Keratinocyte (primary cell): ENCODE results near the gene RPS6KL1. TPM values are rescaled to one million over a fixed set of nuclear protein-coding genes. Genes with fewer than 3 reads are reported as not detected.

ENCODE experiments used
- DNase-seq: peaks from one replicate; pipeline ENCODE4 v3.0.0-alpha.2; 2011; ENCODE audit warnings: low read depth, missing footprints, low spot score
- FAIRE-seq: peaks from 2 replicates; lab custom pipeline; 2011; peaks lifted over from hg19 to GRCh38; lab: Jason Lieb, UNC
- H2AFZ ChIP-seq: 2 replicates; pipeline ENCODE4 v1.6.0; 2012; ENCODE audit warnings: low read length, control low read depth, inconsistent platforms; ENCODE audit not compliant: control insufficient read depth
- H3K27ac ChIP-seq: 2 replicates; pipeline ENCODE4 v1.5.1; 2011; ENCODE audit warnings: low read length; ENCODE audit not compliant: control insufficient read depth, insufficient read depth
- H3K27me3 ChIP-seq: 3 replicates; pipeline ENCODE4 v1.6.0; 2011; ENCODE audit warnings: low read length; ENCODE audit not compliant: control insufficient read depth, insufficient read depth; ENCODE audit errors: extremely low read depth
- H3K36me3 ChIP-seq, 2 experiments: 2 replicates in 1 of 2; 3 replicates in 1 of 2; pipeline ENCODE4 v1.5.1; 2011; ENCODE audit warnings: low read length in 2 of 2, mild to moderate bottlenecking in 1 of 2; ENCODE audit not compliant: control insufficient read depth in 2 of 2, insufficient read depth in 2 of 2; ENCODE audit errors: extremely low read depth in 1 of 2
- H3K4me1 ChIP-seq: 3 replicates; pipeline ENCODE4 v1.5.1; 2011; ENCODE audit warnings: low read length; ENCODE audit not compliant: control insufficient read depth, insufficient read depth; ENCODE audit errors: extremely low read depth
- H3K4me2 ChIP-seq: 3 replicates; pipeline ENCODE4 v1.6.0; 2011; ENCODE audit warnings: low read depth, low read length; ENCODE audit not compliant: control insufficient read depth, insufficient read depth; ENCODE audit errors: extremely low read depth
- H3K4me3 ChIP-seq, 3 experiments: fragments of 200-600 bp in 1 of 3; sonication (generic) in 1 of 3; 2 replicates in 2 of 3; 3 replicates in 1 of 3; pipeline ENCODE4 v1.5.1; 2011 to 2016; ENCODE audit warnings: low read length in 3 of 3, mild to moderate bottlenecking in 3 of 3, control low read depth in 2 of 3, inconsistent platforms in 1 of 3, low read depth in 1 of 3, mixed read lengths in 1 of 3, mixed run types in 1 of 3, moderate library complexity in 1 of 3; ENCODE audit not compliant: control insufficient read depth in 2 of 3, insufficient read depth in 2 of 3; ENCODE audit errors: extremely low read depth in 1 of 3
- H3K79me2 ChIP-seq: 2 replicates; pipeline ENCODE4 v1.6.0; 2012; ENCODE audit warnings: low read length; ENCODE audit not compliant: control insufficient read depth, insufficient read depth
- H3K9ac ChIP-seq: 3 replicates; pipeline ENCODE4 v1.6.0; 2011; ENCODE audit warnings: low read length; ENCODE audit not compliant: control insufficient read depth, insufficient read depth; ENCODE audit errors: extremely low read depth
- H3K9me1 ChIP-seq: 3 replicates; pipeline ENCODE4 v1.6.0; 2011; ENCODE audit warnings: low read length; ENCODE audit not compliant: control insufficient read depth, insufficient read depth; ENCODE audit errors: extremely low read depth
- H3K9me3 ChIP-seq: 2 replicates; pipeline ENCODE4 v1.5.1; 2012; ENCODE audit warnings: low read depth, low read length; ENCODE audit not compliant: control insufficient read depth
- H4K20me1 ChIP-seq: 3 replicates; pipeline ENCODE4 v1.6.0; 2011; ENCODE audit warnings: low read length; ENCODE audit not compliant: control insufficient read depth, insufficient read depth; ENCODE audit errors: extremely low read depth
- CTCF ChIP-seq, 3 experiments: IDR thresholded peaks in 1 of 3; conservative IDR thresholded peaks in 1 of 3; optimal IDR thresholded peaks in 1 of 3; 2 replicates in 2 of 3; 3 replicates in 1 of 3; pipeline versions ENCODE3 to v1.5.1; 2011; ENCODE audit warnings: low read length in 3 of 3, mild to moderate bottlenecking in 3 of 3, moderate library complexity in 2 of 3, control low read depth in 1 of 3, inconsistent platforms in 1 of 3; ENCODE audit not compliant: insufficient read depth in 2 of 3; ENCODE audit errors: extremely low read depth in 1 of 3
- EZH2 ChIP-seq: IDR thresholded peaks from one replicate; pipeline ENCODE4 v1.6.1; 2012; ENCODE audit warnings: inconsistent platforms, mild to moderate bottlenecking, low read length, moderate library complexity
- dilution Hi-C: fragments of 300-500 bp; cut with MboI; formaldehyde crosslinking; loops from one replicate; pipeline ENCODE4 v1.7.0; 2020; ENCODE audit warnings: low sequenced_read_pairs; ENCODE audit not compliant: extremely low pct_ligation_motif_present
- polyA plus RNA-seq, 5 experiments: library from polyadenylated mRNA; depleted of rRNA in 3 of 5; stranded (reverse) in 3 of 5; stranded (forward) in 1 of 5; unstranded in 1 of 5; fragments of >200 nt; gene quantifications; 1 replicate in 1 of 5; 2 replicates in 3 of 5; 3 replicates in 1 of 5; pipeline versions ENCODE4 v1.2.1 to v1.2.3, GENCODE V29; 2011 to 2012; ENCODE audit warnings: missing spikeins in 2 of 5, low read depth in 1 of 5, low replicate concordance in 1 of 5

Gene RPS6KL1
- polyA plus RNA-seq, 1 donor (not counting 4 experiments of a cell fraction or from before 2014, with no cell fraction given): 0.69 TPM

GRCh38 chr14:74898694-74899093 lies 24.4 kb downstream of the RPS6KL1 start:
- FAIRE-seq (no peak), DNase-seq (no peak)
- peaks cover 52 to 76% of the 10 kb centered on the region in 2 experiments for H3K36me3 ChIP-seq
- H3K9me3 ChIP-seq: no peaks in the 10 kb centered on the region
- dilution Hi-C loops: no loop called here
- no peak overlapping the region for H3K9ac ChIP-seq
- H3K27me3 ChIP-seq: no peaks in the 10 kb centered on the region
- no peaks in the 10 kb centered on the region for H3K79me2 ChIP-seq
- no peaks in the 10 kb centered on the region for H3K9me1 ChIP-seq
- no peaks in the 10 kb centered on the region for H3K4me1 ChIP-seq
- no peak overlapping the region for H3K27ac ChIP-seq
- TF ChIP-seq EZH2 (no peak), CTCF (optimal IDR thresholded peaks at IDR 0.05 in 1 of 3, IDR thresholded peaks at IDR 0.05 in 1 of 3, conservative IDR thresholded peaks at IDR 0.05 in 1 of 3; ENCODE audit: extremely low read depth in 1 of 3, insufficient read depth in 2 of 3, low read length in 3 of 3) (no peak)
- H4K20me1 ChIP-seq: no peaks in the 10 kb centered on the region
- H2AFZ ChIP-seq: no peak overlapping the region
- no peak overlapping the region for H3K4me3 ChIP-seq
- no peak overlapping the region for H3K4me2 ChIP-seq

GRCh38 chr14:74898083-74898482 lies 25.0 kb downstream of the RPS6KL1 start:
- Histone ChIP-seq H3K4me2 (no peak overlapping the region), H2AFZ (no peak overlapping the region), H3K4me3 (no peak overlapping the region), H3K9me3 (no peaks in the 10 kb centered on the region), H3K27me3 (no peaks in the 10 kb centered on the region), H3K9ac (no peak overlapping the region), H3K79me2 (no peaks in the 10 kb centered on the region), H3K27ac (no peak overlapping the region), H4K20me1 (no peaks in the 10 kb centered on the region), H3K9me1 (no peaks in the 10 kb centered on the region), H3K36me3 (peaks cover 56 to 80% of the 10 kb centered on the region in 2 experiments), H3K4me1 (no peaks in the 10 kb centered on the region)
- no peak for TF ChIP-seq EZH2
- TF ChIP-seq CTCF (optimal IDR thresholded peaks at IDR 0.05 in 1 of 3, IDR thresholded peaks at IDR 0.05 in 1 of 3, conservative IDR thresholded peaks at IDR 0.05 in 1 of 3; ENCODE audit: extremely low read depth in 1 of 3, insufficient read depth in 2 of 3, low read length in 3 of 3): no peak
- dilution Hi-C loops: no loop called here
- FAIRE-seq (no peak), DNase-seq (no peak)
